ENCODE results near the gene THBS3. TPM values are rescaled to one million over a fixed set of nuclear protein-coding genes. Genes with fewer than 3 reads are reported as not detected.

Gene THBS3
- total RNA-seq, 1 experiment from 2014 or later: 35.9 TPM

DNA sequence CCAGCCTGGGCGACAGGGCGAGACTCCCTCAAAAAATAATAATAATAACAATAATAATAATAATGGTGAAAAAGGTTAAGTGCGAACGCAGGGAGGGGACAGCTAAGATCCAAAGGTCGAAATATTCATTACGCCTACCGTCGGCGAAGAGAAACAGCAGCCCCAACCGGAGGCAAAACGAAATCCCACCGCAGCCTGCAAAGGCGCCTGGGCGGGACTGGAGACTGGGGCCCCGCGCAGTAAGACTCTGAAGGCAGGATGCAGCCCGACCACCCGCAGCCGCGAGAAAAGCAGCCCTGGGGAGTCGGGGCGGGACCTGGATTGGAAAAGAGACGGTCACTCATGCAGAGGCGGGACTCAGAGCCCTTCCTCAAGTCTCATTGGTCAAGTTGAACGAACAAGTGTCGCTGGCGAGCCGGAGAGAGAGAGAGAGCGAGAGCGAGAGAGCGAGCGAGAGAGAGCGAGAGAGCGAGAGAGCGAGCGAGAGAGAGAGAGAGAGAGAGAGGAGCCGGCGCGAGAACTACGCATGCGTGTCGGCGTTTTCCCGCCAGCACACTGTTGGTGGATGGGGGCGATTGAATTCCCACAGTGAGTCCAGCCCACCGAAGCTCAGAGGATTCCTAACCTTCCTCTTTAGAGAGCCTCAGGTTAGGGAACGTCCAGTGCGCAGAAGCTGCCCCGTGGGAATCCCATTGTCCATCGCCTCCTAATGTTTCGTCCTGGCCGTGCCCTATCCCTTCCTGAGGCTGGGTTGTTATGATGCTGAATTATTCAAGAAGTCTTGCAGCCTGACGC lies 36.9 kb upstream of the THBS3 start:
- no TSS peak for BruUV-seq (replicated peaks)
- POLR2A ChIA-PET: interaction anchor here (0.7 kb wide), 1 partner anchor 35 kb away, joined by 6 read pairs; no protein-coding TSS in a partner anchor
- TF ChIP-seq, protein P1, sequence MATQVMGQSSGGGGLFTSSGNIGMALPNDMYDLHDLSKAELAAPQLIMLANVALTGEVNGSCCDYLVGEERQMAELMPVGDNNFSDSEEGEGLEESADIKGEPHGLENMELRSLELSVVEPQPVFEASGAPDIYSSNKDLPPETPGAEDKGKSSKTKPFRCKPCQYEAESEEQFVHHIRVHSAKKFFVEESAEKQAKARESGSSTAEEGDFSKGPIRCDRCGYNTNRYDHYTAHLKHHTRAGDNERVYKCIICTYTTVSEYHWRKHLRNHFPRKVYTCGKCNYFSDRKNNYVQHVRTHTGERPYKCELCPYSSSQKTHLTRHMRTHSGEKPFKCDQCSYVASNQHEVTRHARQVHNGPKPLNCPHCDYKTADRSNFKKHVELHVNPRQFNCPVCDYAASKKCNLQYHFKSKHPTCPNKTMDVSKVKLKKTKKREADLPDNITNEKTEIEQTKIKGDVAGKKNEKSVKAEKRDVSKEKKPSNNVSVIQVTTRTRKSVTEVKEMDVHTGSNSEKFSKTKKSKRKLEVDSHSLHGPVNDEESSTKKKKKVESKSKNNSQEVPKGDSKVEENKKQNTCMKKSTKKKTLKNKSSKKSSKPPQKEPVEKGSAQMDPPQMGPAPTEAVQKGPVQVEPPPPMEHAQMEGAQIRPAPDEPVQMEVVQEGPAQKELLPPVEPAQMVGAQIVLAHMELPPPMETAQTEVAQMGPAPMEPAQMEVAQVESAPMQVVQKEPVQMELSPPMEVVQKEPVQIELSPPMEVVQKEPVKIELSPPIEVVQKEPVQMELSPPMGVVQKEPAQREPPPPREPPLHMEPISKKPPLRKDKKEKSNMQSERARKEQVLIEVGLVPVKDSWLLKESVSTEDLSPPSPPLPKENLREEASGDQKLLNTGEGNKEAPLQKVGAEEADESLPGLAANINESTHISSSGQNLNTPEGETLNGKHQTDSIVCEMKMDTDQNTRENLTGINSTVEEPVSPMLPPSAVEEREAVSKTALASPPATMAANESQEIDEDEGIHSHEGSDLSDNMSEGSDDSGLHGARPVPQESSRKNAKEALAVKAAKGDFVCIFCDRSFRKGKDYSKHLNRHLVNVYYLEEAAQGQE (IDR thresholded peaks at IDR 0.05; ENCODE audit: insufficient read depth in 1 of 2, low read depth in 2 of 2, low read length in 1 of 2): peak in 1 of 2 experiments; percentile 22; a peak in 1 of 4 replicates
- TF ChIP-seq SIN3A (IDR thresholded peaks at IDR 0.05; ENCODE audit: borderline replicate concordance, insufficient read depth, low read depth, low read length) (peak; percentile 65; the same call in 1 of the 2 replicates), TCF7L2 (IDR thresholded peaks at IDR 0.05; ENCODE audit: low read depth, low read length) (peak; percentile 81), POLR2AphosphoS5 (IDR thresholded peaks at IDR 0.05; ENCODE audit: low read depth, low read length) (peak; percentile 97)
- TF ChIP-seq, protein P2, sequence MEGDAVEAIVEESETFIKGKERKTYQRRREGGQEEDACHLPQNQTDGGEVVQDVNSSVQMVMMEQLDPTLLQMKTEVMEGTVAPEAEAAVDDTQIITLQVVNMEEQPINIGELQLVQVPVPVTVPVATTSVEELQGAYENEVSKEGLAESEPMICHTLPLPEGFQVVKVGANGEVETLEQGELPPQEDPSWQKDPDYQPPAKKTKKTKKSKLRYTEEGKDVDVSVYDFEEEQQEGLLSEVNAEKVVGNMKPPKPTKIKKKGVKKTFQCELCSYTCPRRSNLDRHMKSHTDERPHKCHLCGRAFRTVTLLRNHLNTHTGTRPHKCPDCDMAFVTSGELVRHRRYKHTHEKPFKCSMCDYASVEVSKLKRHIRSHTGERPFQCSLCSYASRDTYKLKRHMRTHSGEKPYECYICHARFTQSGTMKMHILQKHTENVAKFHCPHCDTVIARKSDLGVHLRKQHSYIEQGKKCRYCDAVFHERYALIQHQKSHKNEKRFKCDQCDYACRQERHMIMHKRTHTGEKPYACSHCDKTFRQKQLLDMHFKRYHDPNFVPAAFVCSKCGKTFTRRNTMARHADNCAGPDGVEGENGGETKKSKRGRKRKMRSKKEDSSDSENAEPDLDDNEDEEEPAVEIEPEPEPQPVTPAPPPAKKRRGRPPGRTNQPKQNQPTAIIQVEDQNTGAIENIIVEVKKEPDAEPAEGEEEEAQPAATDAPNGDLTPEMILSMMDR (IDR thresholded peaks at IDR 0.05): no peak

DNA sequence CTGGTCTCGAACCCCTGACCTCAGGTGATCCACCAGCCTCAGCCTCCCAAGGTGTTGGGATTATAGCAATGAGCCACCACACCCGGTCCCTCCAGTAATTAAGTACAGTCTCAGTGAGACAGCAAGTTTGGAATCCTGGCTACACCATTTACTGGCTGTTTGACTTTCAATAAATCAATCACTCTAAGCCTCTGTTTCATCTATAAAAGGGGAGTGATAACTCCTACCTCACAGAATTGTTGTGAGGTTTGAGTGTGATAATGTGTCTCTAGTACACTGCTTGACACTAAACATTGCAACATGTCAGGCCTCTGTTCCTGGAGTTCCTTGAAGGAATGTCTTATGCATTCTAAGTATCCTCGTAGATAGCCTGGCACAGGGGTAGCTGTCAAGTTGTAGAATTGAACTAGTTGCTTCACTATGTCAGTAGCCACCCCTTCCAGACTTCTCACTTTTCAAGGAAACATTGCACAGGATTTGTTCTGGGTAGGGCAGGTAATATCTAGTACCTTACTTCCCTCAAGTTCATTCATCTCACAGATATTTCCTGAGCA lies 35.2 kb upstream of the THBS3 start:
- in situ Hi-C loops (cut with HindIII; ENCODE audit: low pct_unique_long_range_greater_than_20kb, low sequenced_read_pairs) (no loop called here), intact Hi-C loops (cut with micrococcal nuclease; ENCODE audit: unreplicated experiment) (no loop called here)
- Histone ChIP-seq H3K9me3 (ENCODE audit: control insufficient read depth, insufficient read depth, low read depth, low read length) (no peaks in the 10 kb centered on the region), H3K4me3 (ENCODE audit: low read depth in 2 of 2, low read length in 2 of 2) (peak overlapping the region; percentile 60 to 85), H3K36me3 (ENCODE audit: control insufficient read depth, insufficient read depth, low read length) (no peaks in the 10 kb centered on the region), H3K27me3 (ENCODE audit: control insufficient read depth, insufficient read depth, low read length) (no peaks in the 10 kb centered on the region), H3K4me1 (ENCODE audit: control insufficient read depth, insufficient read depth, low read length) (peaks cover 24% of the 10 kb centered on the region), H3K27ac (ENCODE audit: low read length) (peak overlapping the region; percentile 95)
- TSS peak; percentile 70 for BruUV-seq (replicated peaks)
- POLR2A ChIA-PET: no interaction called here
- no peak for ATAC-seq
- TF ChIP-seq, protein P2 (IDR thresholded peaks at IDR 0.05): no peak
- TF ChIP-seq POLR2AphosphoS5 (IDR thresholded peaks at IDR 0.05; ENCODE audit: low read depth, low read length) (no peak), SIN3A (IDR thresholded peaks at IDR 0.05; ENCODE audit: borderline replicate concordance, insufficient read depth, low read depth, low read length) (no peak), TCF7L2 (IDR thresholded peaks at IDR 0.05; ENCODE audit: low read depth, low read length) (no peak)
- TF ChIP-seq, protein P1 (IDR thresholded peaks at IDR 0.05; ENCODE audit: insufficient read depth in 1 of 2, low read depth in 2 of 2, low read length in 1 of 2): no peak
- CTCF ChIA-PET: no interaction called here
- DNase-seq (ENCODE audit: low read depth, low spot score): no peak

More for the DNA sequence above, 36.9 kb upstream of the THBS3 start:
- no peaks in the 10 kb centered on the region for H3K27me3 ChIP-seq (ENCODE audit: control insufficient read depth, insufficient read depth, low read length)
- H3K27ac ChIP-seq (ENCODE audit: low read length): peak overlapping the region; percentile 95
- H3K4me3 ChIP-seq (ENCODE audit: low read depth in 2 of 2, low read length in 2 of 2): peak overlapping the region; percentile 60 to 85
- CTCF ChIA-PET: interaction anchor here (1.2 kb wide), 1 partner anchor 9 kb away, joined by 3 read pairs; no protein-coding TSS in a partner anchor
- H3K9me3 ChIP-seq (ENCODE audit: control insufficient read depth, insufficient read depth, low read depth, low read length): no peaks in the 10 kb centered on the region
- H3K36me3 ChIP-seq (ENCODE audit: control insufficient read depth, insufficient read depth, low read length): no peaks in the 10 kb centered on the region
- in situ Hi-C loops (cut with HindIII; ENCODE audit: low pct_unique_long_range_greater_than_20kb, low sequenced_read_pairs) (no loop called here), intact Hi-C loops (cut with micrococcal nuclease; ENCODE audit: unreplicated experiment) (no loop called here)
- peak; percentile 95 for DNase-seq (ENCODE audit: low read depth, low spot score)
- peaks cover 24% of the 10 kb centered on the region for H3K4me1 ChIP-seq (ENCODE audit: control insufficient read depth, insufficient read depth, low read length)
- ATAC-seq: peak; percentile 95
